A549 (cell line): ENCODE measurements around the gene LIMA1.

Experiments used
- CHD2 ChIP-seq: fragments of 150-350 bp; IDR thresholded peaks from 2 replicates; pipeline ENCODE4 v1.6.1; 2014; ENCODE audit warnings: low read length; ENCODE audit not compliant: partially characterized antibody
- EP300 ChIP-seq, 2 experiments: fragments of >200 bp; sonication (Bioruptor Twin); formaldehyde crosslinking; IDR thresholded peaks; 2 replicates in 1 of 2; 3 replicates in 1 of 2; pipeline ENCODE4 v1.6.1; 2016 to 2017
- MAFK ChIP-seq: fragments of 450-650 bp; IDR thresholded peaks from 2 replicates; pipeline ENCODE4 v1.6.1; 2014; ENCODE audit not compliant: partially characterized antibody
- POLR2A ChIP-seq: IDR thresholded peaks from 2 replicates; pipeline ENCODE4 v1.6.1; 2012; ENCODE audit warnings: mild to moderate bottlenecking, low read length
- TF ChIP-seq, protein P1 (sequence below): fragments of >200 bp; sonication (Bioruptor Twin); formaldehyde crosslinking; IDR thresholded peaks from 3 replicates; pipeline ENCODE4 v1.5.1; 2016
- TF ChIP-seq, protein P2 (sequence below): fragments of 150-350 bp; IDR thresholded peaks from 2 replicates; pipeline ENCODE4 v1.6.1; 2014; ENCODE audit warnings: low read depth, mild to moderate bottlenecking, low read length
- TF ChIP-seq, protein P3 (sequence below): fragments of 250-450 bp; sonication (Bioruptor Pico); IDR thresholded peaks from 2 replicates; pipeline ENCODE4 v1.5.0; 2021; ENCODE audit warnings: mild to moderate bottlenecking, moderate library complexity, borderline replicate concordance

DNA sequence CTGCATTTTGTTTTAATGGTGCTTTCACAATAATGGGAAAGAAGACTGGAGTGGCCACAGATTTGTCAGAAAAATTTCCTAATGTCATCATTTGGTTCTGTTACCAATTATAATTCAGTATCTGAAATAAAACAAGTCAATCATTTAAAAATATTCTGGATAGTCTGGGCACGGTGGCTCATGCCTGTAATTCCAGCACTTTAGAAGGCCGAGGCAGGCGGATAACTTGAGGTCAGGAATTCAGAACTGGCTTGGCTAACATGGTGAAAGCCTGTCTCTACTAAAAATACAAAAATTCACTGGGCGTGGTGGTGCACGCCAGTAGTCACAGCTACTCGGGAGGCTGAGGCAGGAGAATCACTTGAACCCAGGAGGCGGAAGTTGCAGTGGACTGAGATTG lies 4.0 kb upstream of the LIMA1 start:
- TF ChIP-seq CHD2 (no peak), MAFK (no peak), POLR2A (no peak), EP300 (IDR thresholded peaks at IDR 0.05) (no peak)
- TF ChIP-seq, protein P1, sequence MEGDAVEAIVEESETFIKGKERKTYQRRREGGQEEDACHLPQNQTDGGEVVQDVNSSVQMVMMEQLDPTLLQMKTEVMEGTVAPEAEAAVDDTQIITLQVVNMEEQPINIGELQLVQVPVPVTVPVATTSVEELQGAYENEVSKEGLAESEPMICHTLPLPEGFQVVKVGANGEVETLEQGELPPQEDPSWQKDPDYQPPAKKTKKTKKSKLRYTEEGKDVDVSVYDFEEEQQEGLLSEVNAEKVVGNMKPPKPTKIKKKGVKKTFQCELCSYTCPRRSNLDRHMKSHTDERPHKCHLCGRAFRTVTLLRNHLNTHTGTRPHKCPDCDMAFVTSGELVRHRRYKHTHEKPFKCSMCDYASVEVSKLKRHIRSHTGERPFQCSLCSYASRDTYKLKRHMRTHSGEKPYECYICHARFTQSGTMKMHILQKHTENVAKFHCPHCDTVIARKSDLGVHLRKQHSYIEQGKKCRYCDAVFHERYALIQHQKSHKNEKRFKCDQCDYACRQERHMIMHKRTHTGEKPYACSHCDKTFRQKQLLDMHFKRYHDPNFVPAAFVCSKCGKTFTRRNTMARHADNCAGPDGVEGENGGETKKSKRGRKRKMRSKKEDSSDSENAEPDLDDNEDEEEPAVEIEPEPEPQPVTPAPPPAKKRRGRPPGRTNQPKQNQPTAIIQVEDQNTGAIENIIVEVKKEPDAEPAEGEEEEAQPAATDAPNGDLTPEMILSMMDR, result no peak
- TF ChIP-seq, protein P2, sequence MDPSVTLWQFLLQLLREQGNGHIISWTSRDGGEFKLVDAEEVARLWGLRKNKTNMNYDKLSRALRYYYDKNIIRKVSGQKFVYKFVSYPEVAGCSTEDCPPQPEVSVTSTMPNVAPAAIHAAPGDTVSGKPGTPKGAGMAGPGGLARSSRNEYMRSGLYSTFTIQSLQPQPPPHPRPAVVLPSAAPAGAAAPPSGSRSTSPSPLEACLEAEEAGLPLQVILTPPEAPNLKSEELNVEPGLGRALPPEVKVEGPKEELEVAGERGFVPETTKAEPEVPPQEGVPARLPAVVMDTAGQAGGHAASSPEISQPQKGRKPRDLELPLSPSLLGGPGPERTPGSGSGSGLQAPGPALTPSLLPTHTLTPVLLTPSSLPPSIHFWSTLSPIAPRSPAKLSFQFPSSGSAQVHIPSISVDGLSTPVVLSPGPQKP, result no peak
- TF ChIP-seq, protein P3, sequence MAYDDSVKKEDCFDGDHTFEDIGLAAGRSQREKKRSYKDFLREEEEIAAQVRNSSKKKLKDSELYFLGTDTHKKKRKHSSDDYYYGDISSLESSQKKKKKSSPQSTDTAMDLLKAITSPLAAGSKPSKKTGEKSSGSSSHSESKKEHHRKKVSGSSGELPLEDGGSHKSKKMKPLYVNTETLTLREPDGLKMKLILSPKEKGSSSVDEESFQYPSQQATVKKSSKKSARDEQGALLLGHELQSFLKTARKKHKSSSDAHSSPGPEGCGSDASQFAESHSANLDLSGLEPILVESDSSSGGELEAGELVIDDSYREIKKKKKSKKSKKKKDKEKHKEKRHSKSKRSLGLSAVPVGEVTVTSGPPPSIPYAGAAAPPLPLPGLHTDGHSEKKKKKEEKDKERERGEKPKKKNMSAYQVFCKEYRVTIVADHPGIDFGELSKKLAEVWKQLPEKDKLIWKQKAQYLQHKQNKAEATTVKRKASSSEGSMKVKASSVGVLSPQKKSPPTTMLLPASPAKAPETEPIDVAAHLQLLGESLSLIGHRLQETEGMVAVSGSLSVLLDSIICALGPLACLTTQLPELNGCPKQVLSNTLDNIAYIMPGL, result no peak
